HG03066 (cell line): ENCODE measurements around the gene EVA1A.

Source experiments
- ATAC-seq: cut with Tn5 transposase; IDR thresholded peaks from one replicate; pipeline ENCODE4 v1.9.1; 2021; ENCODE audit warnings: low read depth; ENCODE audit not compliant: unreplicated experiment

Gene EVA1A

DNA sequence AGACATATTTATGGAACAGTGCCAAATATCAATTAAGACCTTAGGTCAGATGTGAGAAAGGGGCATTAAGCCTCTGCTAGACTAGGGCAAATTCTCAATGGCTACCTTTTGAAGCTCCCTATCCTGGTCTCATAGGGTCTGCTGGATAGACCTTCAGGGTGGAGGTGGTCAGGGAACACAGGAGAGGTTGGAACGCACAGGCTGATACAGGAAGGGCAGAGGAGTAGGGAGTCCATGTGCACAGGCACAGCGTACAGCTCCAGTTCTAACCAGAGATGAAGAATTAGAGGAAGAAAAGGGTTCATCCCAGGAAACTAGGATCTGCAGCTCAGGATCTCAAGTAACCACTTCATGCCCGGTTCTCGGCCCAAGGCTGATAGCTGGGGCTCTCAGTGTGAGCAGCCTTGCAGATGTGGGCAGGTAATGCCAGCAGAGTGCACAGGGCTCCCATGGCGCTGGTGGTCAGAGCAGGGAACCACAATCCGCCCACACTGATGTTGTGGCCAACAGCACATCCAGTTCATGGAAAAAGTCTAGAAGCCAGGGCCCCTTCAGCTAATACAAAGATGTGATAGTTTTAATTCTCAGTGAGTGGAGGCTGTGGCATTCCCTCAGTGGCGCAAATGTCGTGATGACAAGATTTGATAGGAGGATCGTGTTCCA lies 3.4 kb upstream of the EVA1A start:
- no peak for ATAC-seq

GRCh38 chr2:75563591-75563990 lies 2.9 kb upstream of the EVA1A start:
- ATAC-seq, result no peak

- ATAC-seq, result no peak
Observed at GRCh38 chr2:75562513-75562864, 1.8 kb upstream of the EVA1A start.

DNA sequence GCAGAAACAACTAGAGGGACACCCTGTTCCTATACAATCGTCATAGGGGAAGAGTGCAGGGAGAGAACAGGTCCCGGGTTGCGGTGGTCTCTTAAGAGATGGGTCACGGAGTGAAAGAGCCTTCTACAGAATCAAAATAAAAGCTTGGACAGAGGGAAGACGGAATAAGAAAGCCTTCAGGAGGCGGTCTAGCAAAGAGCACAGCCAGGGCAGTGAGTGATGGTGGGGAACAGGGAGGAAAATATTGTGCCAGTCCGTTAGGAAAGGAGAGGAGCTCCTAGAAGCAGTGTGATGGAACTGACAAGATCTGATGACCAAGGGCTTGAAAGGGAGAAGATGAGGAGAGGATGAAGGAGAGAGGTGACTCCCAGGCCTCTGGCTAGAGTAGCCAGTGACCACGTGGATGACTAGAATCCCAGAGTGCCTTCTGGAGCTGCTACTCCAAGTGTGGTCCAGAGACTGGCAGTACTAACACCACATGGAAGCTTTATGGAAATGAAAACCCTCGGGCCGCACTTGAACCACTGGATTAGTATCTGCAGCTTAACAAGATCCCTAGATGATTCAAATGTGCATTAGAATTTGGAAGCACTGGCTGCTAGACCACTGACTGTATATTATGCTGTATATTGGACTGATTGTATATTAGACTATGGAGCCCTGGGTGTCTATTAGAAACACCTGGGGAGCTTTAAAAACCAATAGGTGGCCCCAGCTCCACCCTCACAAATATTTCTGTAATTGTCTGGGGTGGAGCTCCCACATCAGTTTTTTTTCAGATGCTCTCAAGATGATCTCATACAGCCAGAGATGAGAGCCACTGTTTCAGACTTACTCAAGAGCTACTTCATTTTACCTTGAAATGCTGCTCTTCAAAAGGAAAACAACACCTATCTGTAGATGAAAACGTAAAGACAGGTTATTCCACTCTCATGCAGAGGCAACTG lies 1.1 kb upstream of the EVA1A start:
- ATAC-seq, result no peak

GRCh38 chr2:75560022-75560767 lies 544 bp downstream of the EVA1A start:
- no peak for ATAC-seq

GRCh38 chr2:75559680-75560021 lies 1.1 kb downstream of the EVA1A start:
- no peak for ATAC-seq

GRCh38 chr2:75558786-75559679 lies 1.7 kb downstream of the EVA1A start:
- ATAC-seq, result no peak

DNA sequence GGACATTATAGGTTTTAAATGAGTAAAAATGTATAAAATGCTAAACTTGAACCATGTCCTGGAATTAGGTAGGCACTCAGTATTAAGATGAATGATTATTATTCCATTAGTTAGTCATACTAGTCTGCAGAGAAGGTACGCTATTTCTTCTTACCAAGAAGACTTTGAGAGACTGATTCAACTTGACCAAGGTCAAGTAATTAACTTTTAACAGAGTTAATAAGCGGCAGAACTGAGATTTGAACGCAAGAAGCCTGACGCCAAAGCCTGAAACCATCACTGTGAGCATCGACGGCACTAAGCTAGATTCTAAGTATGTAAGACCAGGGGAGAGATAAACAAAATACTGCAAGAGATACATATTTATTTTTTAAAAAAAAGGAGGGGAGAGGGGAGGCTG lies 2.6 kb downstream of the EVA1A start:
- no peak for ATAC-seq

- ATAC-seq, result no peak
Observed at GRCh38 chr2:75557474-75558133, 3.1 kb downstream of the EVA1A start.

DNA sequence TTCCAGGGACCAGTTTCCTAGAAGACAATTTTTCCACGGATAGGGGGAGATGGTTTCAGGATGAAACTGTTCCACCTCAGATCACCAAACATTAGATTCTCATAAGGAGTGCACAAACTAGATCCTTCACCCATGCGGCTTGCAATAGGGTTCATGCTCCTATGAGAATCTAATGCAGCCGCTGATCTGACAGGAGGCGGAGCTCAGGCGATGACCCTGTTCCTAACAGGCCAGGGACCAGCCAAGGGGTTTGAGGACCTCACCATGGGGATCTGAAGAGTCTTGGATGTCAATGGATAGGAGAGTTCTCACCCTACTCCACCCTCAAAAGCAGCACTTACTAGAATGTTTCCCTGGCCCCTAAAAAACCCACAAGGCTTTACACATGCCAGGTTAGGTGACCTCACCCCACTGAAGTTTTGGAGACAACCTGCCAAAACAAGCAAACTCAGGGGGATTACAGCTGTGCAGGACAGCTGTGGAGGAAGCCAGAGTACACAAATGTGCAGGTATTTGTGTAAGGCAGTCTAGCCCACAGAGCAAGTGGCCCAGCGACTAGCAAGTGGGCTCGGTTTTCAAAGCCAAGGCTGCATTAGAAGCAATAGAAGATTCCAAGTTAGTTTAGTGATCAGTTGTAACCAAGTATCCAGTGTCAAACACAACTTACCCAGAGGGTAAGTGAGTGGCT lies 3.9 kb downstream of the EVA1A start:
- ATAC-seq, result no peak

- no peak for ATAC-seq
Observed at GRCh38 chr2:75555701-75556100, 5.0 kb downstream of the EVA1A start.

GRCh38 chr2:75553935-75554531 lies 6.7 kb downstream of the EVA1A start:
- no peak for ATAC-seq

GRCh38 chr2:75552222-75552621 lies 8.5 kb downstream of the EVA1A start:
- no peak for ATAC-seq

GRCh38 chr2:75551434-75551833 lies 9.3 kb downstream of the EVA1A start:
- ATAC-seq, result no peak

GRCh38 chr2:75549401-75550253 lies 11.1 kb downstream of the EVA1A start:
- ATAC-seq, result no peak

GRCh38 chr2:75548036-75548573 lies 12.6 kb downstream of the EVA1A start:
- no peak for ATAC-seq

DNA sequence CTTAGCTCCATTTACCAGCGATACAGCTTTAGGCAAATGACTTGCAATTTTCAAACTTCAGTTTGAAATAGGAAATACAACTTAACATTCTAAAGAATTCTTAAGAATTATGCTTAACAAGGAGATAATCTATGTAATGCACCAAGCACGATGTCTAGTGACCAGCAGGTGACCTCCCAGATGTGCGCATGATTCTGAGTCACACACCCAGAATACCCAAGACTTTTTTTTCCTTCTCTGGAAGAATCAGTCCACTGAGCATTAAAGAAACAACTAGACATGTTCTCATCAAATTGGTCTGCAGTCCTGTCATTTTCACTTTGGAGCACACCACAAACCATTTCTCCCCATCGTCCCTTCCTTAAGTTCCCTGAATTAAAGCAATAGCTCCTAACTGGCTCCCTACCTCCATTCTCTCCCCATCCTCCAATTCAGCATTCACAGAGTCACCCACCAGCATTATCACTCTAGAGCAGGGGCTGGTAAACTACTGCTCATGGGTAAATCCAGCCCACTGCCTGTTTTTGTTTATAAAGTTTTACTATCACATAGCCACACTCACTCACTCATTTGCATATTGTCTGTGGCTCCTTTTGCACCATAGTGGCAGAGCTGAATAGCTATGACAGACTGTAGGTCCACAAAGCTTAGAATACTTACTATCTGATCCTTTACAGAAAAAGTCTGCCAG lies 13.2 kb downstream of the EVA1A start:
- no peak for ATAC-seq
